GM19193 (cell line): ENCODE measurements around the gene HTR3C.

Experiments used
- POLR2A ChIP-seq: IDR thresholded peaks from 4 replicates; pipeline ENCODE4 v1.6.1; 2011; ENCODE audit not compliant: insufficient read depth, insufficient read length; ENCODE audit errors: extremely low read depth

HTR3C gene

GRCh38 chr3:184018424-184018973, 34.3 kb upstream of the HTR3C start:
- TF ChIP-seq POLR2A, result no peak

- TF ChIP-seq POLR2A, result no peak
Observed at GRCh38 chr3:184022323-184022722, 30.5 kb upstream of the HTR3C start.

- TF ChIP-seq POLR2A, result no peak
Observed at GRCh38 chr3:184029443-184029842, 23.4 kb upstream of the HTR3C start.

- no peak for TF ChIP-seq POLR2A
Observed at GRCh38 chr3:184030536-184030935, 22.3 kb upstream of the HTR3C start.

- no peak for TF ChIP-seq POLR2A
Observed at GRCh38 chr3:184031187-184031792, 21.6 kb upstream of the HTR3C start, which contains the start of gene HTR3D. Gene HTR3D, plus strand, starts transcription at chr3:184031742. Its CDS starts 0 bp downstream, at chr3:184031742.

GRCh38 chr3:184037816-184038215, 15.0 kb upstream of the HTR3C start:
- no peak for TF ChIP-seq POLR2A

GRCh38 chr3:184039414-184039813, 13.4 kb upstream of the HTR3C start:
- TF ChIP-seq POLR2A, result no peak

GRCh38 chr3:184040010-184040409, 12.8 kb upstream of the HTR3C start:
- TF ChIP-seq POLR2A, result no peak

- TF ChIP-seq POLR2A, result no peak
Observed at GRCh38 chr3:184042617-184043016, 10.2 kb upstream of the HTR3C start.

- no peak for TF ChIP-seq POLR2A
Observed at GRCh38 chr3:184045995-184046394, 6.9 kb upstream of the HTR3C start.

- TF ChIP-seq POLR2A, result no peak
Observed at GRCh38 chr3:184050217-184050847, 2.5 kb upstream of the HTR3C start.

GRCh38 chr3:184058029-184058428, 5.2 kb downstream of the HTR3C start:
- no peak for TF ChIP-seq POLR2A

GRCh38 chr3:184059424-184059823, 6.6 kb downstream of the HTR3C start:
- TF ChIP-seq POLR2A, result no peak

- no peak for TF ChIP-seq POLR2A
Observed at GRCh38 chr3:184062637-184063036, 9.8 kb downstream of the HTR3C start.

GRCh38 chr3:184066211-184066610, 13.4 kb downstream of the HTR3C start:
- no peak for TF ChIP-seq POLR2A

GRCh38 chr3:184067573-184068055, 14.8 kb downstream of the HTR3C start:
- TF ChIP-seq POLR2A, result no peak
